GM19455 (cell line): ENCODE measurements around the gene RNF180.
A peak's percentile ranks its signal among the peaks of the same experiment; 100 is the strongest.
"Not testable (repeated sequence)": the region's sequence is repeated elsewhere in the genome, so short reads cannot be mapped to it uniquely, and the experiment has no call there.

Experiments used
- ATAC-seq: cut with Tn5 transposase; IDR thresholded peaks from one replicate; pipeline ENCODE4 v1.9.1; 2021; ENCODE audit not compliant: unreplicated experiment

Gene RNF180

GRCh38 chr5:64347309-64347708 is 181.7 kb downstream of the RNF180 start:
- no peak for ATAC-seq

DNA sequence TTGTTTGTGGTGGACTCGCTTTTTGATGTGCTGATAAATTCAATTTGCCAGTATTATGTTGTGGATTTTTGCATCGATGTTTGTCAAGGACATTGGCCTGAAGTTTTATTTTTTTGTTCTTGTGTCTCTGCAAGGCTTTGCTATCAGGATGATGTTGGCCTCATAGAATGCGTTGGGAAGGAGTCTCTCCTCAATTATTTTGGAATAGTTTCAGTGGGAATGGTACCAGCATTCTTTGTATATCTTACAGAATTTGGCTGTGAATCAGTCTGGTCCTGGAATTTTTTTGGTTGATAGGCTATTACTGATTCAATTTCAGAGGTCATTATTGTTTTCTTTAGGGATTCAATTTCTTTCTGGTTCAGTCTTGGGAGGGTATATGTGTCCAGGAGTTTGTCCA is 198.8 kb downstream of the RNF180 start:
- no peak for ATAC-seq

DNA sequence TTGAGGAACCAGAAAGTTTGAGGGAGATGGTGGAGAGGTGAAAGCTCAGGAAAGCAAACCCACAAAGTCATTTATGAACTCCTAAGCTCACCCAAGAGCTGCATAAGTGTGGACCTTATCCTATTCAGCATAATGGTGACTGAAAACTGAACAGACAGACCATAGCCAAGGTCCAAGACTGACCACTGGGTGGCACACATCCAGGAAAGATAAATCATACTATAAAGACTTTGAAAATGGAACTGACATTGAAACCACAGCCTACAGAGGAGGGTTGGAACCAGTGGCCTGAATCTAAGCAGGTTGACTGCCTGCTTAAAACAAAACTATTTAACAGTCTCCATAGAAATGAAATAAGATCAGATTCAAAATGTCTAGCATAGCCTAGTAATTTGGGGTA is 219.1 kb downstream of the RNF180 start:
- peak; percentile 85 for ATAC-seq

DNA sequence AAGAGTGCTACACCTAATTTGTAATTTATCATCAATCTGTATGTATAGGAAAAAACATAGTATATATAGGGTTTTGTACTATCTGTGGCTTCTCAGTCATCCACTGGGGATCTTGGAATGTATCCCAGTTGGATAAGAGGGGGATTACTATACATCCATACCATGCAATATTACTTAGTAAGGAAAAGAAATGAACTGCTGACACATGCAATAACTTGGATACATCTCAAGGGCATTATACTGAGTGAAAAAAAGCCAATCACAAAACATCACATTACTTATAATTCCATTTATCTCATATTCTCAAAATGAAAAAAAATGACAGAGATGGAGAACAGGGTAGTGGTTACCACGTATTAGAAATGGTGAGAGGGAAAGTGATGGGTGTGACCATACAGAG is 231.9 kb downstream of the RNF180 start:
- no peak for ATAC-seq

DNA sequence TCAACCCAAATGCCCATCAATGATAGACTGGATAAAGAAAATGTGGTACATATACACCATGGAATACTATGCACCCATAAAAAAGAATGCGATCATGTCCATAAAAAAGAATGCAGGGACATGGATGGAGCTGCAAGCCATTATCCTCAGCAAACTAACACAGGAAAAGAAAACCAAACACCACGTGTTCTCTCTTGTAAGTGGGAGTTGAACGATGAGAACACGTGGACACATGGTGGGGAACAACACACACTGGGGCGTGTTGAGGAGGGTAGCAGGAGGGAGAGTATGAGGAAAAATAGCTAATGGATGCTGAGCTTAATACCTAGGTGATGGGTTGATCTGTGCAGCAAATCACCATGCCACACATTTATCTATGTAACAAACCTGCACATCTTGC is 233.1 kb downstream of the RNF180 start:
- ATAC-seq: not testable (repeated sequence)

- not testable (repeated sequence) for ATAC-seq
These were observed 241.6 kb downstream of the RNF180 start for GRCh38 chr5:64407103-64407825.

DNA sequence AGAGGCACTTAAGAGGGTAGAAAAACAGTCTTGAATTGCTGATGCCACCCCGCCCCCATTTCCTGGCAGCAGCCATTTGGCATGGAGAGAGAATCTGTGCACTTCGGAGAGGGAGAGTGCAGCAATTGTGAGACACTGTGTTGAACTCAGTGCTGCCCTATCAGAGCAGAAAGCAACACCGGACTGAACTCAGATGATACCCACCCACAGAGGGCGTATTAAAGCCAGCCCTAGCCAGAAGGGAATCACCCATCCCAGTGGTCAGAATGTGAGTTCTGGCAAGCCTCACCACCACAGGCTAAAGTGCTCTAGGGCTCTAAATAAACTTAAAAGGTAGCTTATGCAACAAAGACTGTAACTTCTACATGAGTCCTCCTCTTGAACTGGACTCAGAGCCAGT is 251.7 kb downstream of the RNF180 start:
- no peak for ATAC-seq

- no peak for ATAC-seq
These were observed 252.4 kb downstream of the RNF180 start for GRCh38 chr5:64418013-64418412.
